ENCODE measurements around the gene UGT2A2. TPM values are rescaled to one million over a fixed set of nuclear protein-coding genes. Genes with fewer than 3 reads are reported as not detected.

UGT2A2 gene
- total and polyA plus RNA-seq, 2 experiments from 2014 or later: not detected

DNA sequence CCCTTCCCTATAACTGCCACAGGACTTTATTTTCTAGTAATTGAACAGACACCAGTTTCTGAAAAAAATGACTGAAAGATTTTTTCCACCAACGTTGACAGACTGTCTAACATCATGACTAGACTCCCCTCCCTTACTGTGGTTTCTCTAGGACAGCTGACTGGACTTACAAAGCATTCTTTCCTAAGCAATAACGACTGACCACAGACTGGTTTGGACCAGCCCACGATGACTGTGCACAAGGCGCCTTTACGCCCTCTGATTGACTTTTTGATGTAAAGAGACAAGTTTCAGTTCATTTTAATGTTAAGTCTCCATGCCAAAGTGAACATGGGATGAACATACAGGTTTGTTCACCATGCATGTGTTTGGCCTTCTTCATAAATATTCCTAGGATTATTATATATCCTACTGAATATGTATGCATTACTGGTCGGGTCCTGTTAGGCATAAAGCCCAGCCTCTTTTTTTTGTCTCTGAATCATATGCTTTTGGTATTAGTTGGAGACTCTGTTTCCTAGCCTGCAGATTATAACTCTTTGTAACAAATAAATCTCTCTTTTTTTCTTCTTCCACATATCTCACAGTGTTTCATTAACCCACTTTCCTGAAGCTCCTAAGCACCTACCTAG is 93.2 kb downstream of the UGT2A2 start:
- ATAC-seq (no peak), DNase-seq (ENCODE audit: low spot score) (no peak)
- Histone ChIP-seq H3K4me2 (no peak overlapping the region), H3K4me1 (ENCODE audit: insufficient read depth) (no peaks in the 10 kb centered on the region), H3F3A (replicated peaks; ENCODE audit: low read depth) (no peaks in the 10 kb centered on the region), H3K27ac (ENCODE audit: low read depth) (no peak overlapping the region), H3K27me3 (ENCODE audit: insufficient read depth) (no peaks in the 10 kb centered on the region), H4K20me1 (replicated peaks; ENCODE audit: insufficient read depth) (no peaks in the 10 kb centered on the region), H3K9me2 (ENCODE audit: insufficient read depth) (0 out of 2 replicates have a peak, but pooled peaks cover 2% of the 10 kb centered on the region), H3K79me2 (replicated peaks; ENCODE audit: insufficient read depth) (no peaks in the 10 kb centered on the region), H2AFZ (peak overlapping the region; percentile 69; the same call in 1 of the 2 replicates), H3K4me3 (no peak overlapping the region), H3K36me3 (ENCODE audit: insufficient read depth) (no peaks in the 10 kb centered on the region)
- Mint-ChIP-seq H3K4me3 (no peak overlapping the region), H3K9me3 (no peaks in the 10 kb centered on the region), H3K27me3 (ENCODE audit: insufficient read depth, low read depth, poor library complexity) (no peaks in the 10 kb centered on the region), H3K36me3 (ENCODE audit: low read depth) (no peaks in the 10 kb centered on the region), H3K27ac (no peak overlapping the region), H3K4me1 (no peaks in the 10 kb centered on the region)
- TF ChIP-seq POLR2AphosphoS5 (IDR thresholded peaks at IDR 0.05; ENCODE audit: low read depth) (no peak), NANOG (IDR thresholded peaks at IDR 0.05; ENCODE audit: borderline replicate concordance) (no peak), CREB1 (CRISPR knock-in tag; IDR thresholded peaks at IDR 0.05; ENCODE audit: low read depth) (no peak), EZH2phosphoT487 (IDR thresholded peaks at IDR 0.05; ENCODE audit: unreplicated experiment) (no peak), JUNB (IDR thresholded peaks at IDR 0.05; ENCODE audit: unreplicated experiment) (no peak), ZNF114 (CRISPR knock-in tag; IDR thresholded peaks at IDR 0.05) (no peak), EZH2 (IDR thresholded peaks at IDR 0.05; ENCODE audit: low read depth, unreplicated experiment) (no peak), ZNF331 (CRISPR knock-in tag; IDR thresholded peaks at IDR 0.05; ENCODE audit: low read depth) (no peak), STAT1 (IDR thresholded peaks at IDR 0.05; ENCODE audit: unreplicated experiment) (no peak)
- TF ChIP-seq, protein P1, sequence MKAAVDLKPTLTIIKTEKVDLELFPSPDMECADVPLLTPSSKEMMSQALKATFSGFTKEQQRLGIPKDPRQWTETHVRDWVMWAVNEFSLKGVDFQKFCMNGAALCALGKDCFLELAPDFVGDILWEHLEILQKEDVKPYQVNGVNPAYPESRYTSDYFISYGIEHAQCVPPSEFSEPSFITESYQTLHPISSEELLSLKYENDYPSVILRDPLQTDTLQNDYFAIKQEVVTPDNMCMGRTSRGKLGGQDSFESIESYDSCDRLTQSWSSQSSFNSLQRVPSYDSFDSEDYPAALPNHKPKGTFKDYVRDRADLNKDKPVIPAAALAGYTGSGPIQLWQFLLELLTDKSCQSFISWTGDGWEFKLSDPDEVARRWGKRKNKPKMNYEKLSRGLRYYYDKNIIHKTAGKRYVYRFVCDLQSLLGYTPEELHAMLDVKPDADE (IDR thresholded peaks at IDR 0.05): no peak
- TF ChIP-seq, protein P2, sequence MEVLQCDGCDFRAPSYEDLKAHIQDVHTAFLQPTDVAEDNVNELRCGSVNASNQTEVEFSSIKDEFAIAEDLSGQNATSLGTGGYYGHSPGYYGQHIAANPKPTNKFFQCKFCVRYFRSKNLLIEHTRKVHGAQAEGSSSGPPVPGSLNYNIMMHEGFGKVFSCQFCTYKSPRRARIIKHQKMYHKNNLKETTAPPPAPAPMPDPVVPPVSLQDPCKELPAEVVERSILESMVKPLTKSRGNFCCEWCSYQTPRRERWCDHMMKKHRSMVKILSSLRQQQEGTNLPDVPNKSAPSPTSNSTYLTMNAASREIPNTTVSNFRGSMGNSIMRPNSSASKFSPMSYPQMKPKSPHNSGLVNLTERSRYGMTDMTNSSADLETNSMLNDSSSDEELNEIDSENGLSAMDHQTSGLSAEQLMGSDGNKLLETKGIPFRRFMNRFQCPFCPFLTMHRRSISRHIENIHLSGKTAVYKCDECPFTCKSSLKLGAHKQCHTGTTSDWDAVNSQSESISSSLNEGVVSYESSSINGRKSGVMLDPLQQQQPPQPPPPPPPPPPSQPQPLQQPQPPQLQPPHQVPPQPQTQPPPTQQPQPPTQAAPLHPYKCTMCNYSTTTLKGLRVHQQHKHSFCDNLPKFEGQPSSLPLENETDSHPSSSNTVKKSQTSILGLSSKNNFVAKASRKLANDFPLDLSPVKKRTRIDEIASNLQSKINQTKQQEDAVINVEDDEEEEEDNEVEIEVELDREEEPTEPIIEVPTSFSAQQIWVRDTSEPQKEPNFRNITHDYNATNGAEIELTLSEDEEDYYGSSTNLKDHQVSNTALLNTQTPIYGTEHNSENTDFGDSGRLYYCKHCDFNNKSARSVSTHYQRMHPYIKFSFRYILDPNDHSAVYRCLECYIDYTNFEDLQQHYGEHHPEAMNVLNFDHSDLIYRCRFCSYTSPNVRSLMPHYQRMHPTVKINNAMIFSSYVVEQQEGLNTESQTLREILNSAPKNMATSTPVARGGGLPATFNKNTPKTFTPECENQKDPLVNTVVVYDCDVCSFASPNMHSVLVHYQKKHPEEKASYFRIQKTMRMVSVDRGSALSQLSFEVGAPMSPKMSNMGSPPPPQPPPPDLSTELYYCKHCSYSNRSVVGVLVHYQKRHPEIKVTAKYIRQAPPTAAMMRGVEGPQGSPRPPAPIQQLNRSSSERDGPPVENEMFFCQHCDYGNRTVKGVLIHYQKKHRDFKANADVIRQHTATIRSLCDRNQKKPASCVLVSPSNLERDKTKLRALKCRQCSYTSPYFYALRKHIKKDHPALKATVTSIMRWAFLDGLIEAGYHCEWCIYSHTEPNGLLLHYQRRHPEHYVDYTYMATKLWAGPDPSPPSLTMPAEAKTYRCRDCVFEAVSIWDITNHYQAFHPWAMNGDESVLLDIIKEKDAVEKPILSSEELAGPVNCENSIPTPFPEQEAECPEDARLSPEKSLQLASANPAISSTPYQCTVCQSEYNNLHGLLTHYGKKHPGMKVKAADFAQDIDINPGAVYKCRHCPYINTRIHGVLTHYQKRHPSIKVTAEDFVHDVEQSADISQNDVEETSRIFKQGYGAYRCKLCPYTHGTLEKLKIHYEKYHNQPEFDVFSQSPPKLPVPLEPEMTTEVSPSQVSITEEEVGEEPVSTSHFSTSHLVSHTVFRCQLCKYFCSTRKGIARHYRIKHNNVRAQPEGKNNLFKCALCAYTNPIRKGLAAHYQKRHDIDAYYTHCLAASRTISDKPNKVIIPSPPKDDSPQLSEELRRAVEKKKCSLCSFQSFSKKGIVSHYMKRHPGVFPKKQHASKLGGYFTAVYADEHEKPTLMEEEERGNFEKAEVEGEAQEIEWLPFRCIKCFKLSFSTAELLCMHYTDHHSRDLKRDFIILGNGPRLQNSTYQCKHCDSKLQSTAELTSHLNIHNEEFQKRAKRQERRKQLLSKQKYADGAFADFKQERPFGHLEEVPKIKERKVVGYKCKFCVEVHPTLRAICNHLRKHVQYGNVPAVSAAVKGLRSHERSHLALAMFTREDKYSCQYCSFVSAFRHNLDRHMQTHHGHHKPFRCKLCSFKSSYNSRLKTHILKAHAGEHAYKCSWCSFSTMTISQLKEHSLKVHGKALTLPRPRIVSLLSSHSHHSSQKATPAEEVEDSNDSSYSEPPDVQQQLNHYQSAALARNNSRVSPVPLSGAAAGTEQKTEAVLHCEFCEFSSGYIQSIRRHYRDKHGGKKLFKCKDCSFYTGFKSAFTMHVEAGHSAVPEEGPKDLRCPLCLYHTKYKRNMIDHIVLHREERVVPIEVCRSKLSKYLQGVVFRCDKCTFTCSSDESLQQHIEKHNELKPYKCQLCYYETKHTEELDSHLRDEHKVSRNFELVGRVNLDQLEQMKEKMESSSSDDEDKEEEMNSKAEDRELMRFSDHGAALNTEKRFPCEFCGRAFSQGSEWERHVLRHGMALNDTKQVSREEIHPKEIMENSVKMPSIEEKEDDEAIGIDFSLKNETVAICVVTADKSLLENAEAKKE (CRISPR knock-in tag; IDR thresholded peaks at IDR 0.05): no peak
- TF ChIP-seq, protein P3, sequence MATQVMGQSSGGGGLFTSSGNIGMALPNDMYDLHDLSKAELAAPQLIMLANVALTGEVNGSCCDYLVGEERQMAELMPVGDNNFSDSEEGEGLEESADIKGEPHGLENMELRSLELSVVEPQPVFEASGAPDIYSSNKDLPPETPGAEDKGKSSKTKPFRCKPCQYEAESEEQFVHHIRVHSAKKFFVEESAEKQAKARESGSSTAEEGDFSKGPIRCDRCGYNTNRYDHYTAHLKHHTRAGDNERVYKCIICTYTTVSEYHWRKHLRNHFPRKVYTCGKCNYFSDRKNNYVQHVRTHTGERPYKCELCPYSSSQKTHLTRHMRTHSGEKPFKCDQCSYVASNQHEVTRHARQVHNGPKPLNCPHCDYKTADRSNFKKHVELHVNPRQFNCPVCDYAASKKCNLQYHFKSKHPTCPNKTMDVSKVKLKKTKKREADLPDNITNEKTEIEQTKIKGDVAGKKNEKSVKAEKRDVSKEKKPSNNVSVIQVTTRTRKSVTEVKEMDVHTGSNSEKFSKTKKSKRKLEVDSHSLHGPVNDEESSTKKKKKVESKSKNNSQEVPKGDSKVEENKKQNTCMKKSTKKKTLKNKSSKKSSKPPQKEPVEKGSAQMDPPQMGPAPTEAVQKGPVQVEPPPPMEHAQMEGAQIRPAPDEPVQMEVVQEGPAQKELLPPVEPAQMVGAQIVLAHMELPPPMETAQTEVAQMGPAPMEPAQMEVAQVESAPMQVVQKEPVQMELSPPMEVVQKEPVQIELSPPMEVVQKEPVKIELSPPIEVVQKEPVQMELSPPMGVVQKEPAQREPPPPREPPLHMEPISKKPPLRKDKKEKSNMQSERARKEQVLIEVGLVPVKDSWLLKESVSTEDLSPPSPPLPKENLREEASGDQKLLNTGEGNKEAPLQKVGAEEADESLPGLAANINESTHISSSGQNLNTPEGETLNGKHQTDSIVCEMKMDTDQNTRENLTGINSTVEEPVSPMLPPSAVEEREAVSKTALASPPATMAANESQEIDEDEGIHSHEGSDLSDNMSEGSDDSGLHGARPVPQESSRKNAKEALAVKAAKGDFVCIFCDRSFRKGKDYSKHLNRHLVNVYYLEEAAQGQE (IDR thresholded peaks at IDR 0.05; ENCODE audit: unreplicated experiment): no peak
- TF ChIP-seq, protein P4, sequence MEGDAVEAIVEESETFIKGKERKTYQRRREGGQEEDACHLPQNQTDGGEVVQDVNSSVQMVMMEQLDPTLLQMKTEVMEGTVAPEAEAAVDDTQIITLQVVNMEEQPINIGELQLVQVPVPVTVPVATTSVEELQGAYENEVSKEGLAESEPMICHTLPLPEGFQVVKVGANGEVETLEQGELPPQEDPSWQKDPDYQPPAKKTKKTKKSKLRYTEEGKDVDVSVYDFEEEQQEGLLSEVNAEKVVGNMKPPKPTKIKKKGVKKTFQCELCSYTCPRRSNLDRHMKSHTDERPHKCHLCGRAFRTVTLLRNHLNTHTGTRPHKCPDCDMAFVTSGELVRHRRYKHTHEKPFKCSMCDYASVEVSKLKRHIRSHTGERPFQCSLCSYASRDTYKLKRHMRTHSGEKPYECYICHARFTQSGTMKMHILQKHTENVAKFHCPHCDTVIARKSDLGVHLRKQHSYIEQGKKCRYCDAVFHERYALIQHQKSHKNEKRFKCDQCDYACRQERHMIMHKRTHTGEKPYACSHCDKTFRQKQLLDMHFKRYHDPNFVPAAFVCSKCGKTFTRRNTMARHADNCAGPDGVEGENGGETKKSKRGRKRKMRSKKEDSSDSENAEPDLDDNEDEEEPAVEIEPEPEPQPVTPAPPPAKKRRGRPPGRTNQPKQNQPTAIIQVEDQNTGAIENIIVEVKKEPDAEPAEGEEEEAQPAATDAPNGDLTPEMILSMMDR (conservative IDR thresholded peaks at IDR 0.05; ENCODE audit: low read depth in 2 of 2): no peak
